ENCODE measurements around the gene LANCL2. TPM values are rescaled to one million over a fixed set of nuclear protein-coding genes. Genes with fewer than 3 reads are reported as not detected.

The LANCL2 gene
- total RNA-seq, 4 donors from 2014 or later: 3.5 to 31.4 (median 6.7) TPM

DNA sequence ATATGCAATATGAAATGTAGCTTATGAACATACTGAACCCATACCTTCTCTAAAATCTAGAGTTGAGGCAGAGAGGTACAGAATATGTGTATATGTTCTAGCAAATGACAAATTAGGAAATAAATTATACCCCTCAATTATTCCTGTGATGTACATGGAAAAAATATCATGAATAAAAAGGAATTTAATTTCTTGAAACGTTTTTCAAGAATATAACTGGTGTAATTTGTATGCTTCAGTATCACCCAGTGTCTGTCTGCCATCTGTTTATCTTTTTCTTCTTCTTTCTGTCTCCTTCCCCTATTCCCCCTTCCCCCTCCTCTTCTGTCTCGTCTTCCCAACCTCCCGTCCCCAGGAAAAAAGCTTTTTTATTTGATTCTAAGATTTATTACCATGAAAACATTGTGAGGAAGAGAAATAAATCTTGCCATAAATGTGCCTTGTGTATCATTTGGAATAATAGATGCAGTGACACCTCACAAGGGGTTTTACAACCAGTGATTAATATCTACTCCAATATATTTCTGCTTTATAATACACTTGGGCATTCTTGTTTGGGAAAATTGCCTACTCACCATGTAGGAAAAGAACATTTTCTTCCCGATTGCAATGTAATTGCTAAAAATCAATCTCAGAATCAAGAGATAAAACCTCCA lies 12.2 kb downstream of the LANCL2 start:
- Histone ChIP-seq H3K27me3 (no peaks in the 10 kb centered on the region), H3K4me1 (no peaks in the 10 kb centered on the region), H3K4me3 (no peak overlapping the region), H3K27ac (peak overlapping the region; percentile 35 to 59), H3K9me3 (no peaks in the 10 kb centered on the region), H3K36me3 (no peaks in the 10 kb centered on the region)
- intact Hi-C loops (cut with DNase I; ENCODE audit: low total_unique reads): no loop called here
- TF ChIP-seq, protein P1, sequence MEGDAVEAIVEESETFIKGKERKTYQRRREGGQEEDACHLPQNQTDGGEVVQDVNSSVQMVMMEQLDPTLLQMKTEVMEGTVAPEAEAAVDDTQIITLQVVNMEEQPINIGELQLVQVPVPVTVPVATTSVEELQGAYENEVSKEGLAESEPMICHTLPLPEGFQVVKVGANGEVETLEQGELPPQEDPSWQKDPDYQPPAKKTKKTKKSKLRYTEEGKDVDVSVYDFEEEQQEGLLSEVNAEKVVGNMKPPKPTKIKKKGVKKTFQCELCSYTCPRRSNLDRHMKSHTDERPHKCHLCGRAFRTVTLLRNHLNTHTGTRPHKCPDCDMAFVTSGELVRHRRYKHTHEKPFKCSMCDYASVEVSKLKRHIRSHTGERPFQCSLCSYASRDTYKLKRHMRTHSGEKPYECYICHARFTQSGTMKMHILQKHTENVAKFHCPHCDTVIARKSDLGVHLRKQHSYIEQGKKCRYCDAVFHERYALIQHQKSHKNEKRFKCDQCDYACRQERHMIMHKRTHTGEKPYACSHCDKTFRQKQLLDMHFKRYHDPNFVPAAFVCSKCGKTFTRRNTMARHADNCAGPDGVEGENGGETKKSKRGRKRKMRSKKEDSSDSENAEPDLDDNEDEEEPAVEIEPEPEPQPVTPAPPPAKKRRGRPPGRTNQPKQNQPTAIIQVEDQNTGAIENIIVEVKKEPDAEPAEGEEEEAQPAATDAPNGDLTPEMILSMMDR (IDR thresholded peaks at IDR 0.05): no peak
- no peak for TF ChIP-seq POLR2A (IDR thresholded peaks at IDR 0.05)
- DNase-seq: no peak

DNA sequence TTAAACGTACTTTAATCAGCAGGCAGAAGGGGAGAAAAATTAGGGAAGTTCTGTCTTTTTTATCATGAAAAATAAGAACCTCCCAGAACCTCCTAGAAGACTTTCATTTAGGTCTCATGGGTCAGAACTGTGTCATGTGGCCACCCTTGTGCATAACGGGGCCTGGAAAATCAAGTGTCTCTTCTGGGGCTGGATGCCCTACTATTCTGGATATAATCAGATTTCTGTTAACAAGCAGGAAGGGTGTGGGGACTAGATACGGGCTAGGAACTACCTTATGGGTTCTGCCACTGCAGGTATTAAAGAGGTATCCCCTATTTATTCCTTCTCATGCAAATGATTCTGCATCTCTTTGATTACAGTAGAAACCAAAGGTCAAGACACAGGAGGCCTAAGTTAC lies 14.1 kb downstream of the LANCL2 start:
- intact Hi-C loops (cut with DNase I; ENCODE audit: low total_unique reads): no loop called here
- H3K4me1 ChIP-seq: no peaks in the 10 kb centered on the region
- H3K4me3 ChIP-seq: no peak overlapping the region
- H3K27ac ChIP-seq: peak overlapping the region in 1 of 2 donors; percentile 59
- H3K36me3 ChIP-seq: no peaks in the 10 kb centered on the region
- DNase-seq: no peak
- TF ChIP-seq, protein P1 (IDR thresholded peaks at IDR 0.05): no peak
- H3K27me3 ChIP-seq: no peaks in the 10 kb centered on the region
- no peaks in the 10 kb centered on the region for H3K9me3 ChIP-seq

DNA sequence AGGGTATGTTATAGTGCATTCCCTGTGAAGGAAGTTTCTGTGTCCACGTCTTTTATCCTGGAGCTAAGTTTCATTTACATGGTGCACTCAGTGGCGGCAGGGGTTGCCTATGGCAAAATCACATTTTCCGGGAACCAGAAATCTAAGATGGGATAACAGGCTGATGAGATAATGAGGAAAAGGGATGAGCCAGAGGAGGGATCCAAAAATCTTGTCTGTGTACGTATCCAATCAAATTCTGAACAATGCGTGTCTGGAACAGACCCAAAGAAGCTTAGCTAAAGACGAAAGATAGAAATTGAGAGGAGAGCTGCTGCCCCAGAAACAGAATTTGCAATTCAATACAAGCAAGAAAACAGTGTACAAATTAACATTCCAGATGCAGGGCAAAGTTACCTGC lies 16.1 kb downstream of the LANCL2 start:
- no peak for DNase-seq
- Histone ChIP-seq H3K27me3 (no peaks in the 10 kb centered on the region), H3K4me3 (peak overlapping the region in 1 of 2 donors; percentile 8), H3K36me3 (no peaks in the 10 kb centered on the region), H3K27ac (peak overlapping the region in 1 of 2 donors; percentile 73), H3K4me1 (no peaks in the 10 kb centered on the region), H3K9me3 (no peaks in the 10 kb centered on the region)
- intact Hi-C loops (cut with DNase I; ENCODE audit: low total_unique reads): no loop called here
- TF ChIP-seq POLR2A (IDR thresholded peaks at IDR 0.05): no peak
- TF ChIP-seq, protein P1 (IDR thresholded peaks at IDR 0.05): no peak

DNA sequence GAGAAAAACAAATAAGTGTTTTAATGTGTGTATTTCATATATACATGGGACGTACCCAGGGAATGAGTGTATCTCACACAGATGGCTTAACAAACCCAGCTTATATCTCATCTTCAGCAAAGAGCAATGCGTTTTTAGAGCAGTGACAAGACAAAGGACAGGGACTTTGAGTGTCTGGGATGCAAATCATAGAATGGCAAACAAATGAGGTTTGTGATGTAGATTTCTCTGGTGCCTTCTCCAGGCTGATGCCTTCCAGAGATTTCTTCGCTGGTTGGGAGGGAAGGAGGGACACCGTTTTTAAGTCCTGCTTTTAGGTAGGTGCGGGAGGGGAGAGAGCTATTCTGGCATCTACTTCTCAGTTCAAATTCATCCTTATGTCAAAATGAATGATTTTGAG lies 16.6 kb downstream of the LANCL2 start:
- TF ChIP-seq POLR2A (IDR thresholded peaks at IDR 0.05): no peak
- TF ChIP-seq, protein P1 (IDR thresholded peaks at IDR 0.05): no peak
- Histone ChIP-seq H3K27ac (peak overlapping the region; percentile 53 to 73), H3K4me3 (peak overlapping the region in 1 of 2 donors; percentile 8), H3K4me1 (no peaks in the 10 kb centered on the region), H3K36me3 (no peaks in the 10 kb centered on the region), H3K27me3 (no peaks in the 10 kb centered on the region), H3K9me3 (no peaks in the 10 kb centered on the region)
- intact Hi-C loops (cut with DNase I; ENCODE audit: low total_unique reads): no loop called here
- no peak for DNase-seq

DNA sequence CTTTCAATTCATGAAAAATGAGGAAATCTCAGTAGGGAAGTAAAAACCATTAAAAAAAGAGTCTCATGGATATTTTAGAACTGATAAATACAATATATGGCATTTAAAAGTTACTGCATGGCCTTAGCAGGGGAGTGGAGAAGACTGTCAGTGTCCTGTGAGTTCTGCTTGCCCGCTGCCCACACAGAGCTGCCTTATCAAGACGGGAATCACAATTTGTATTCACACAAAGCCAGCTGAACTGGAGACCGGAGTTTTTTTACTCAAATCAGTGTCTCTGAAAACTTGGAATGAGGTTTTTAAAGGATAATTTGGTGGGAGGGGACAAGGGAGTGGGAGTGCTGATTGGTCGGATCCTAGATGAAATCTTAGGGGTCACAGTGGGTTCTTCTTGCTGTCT lies 17.1 kb downstream of the LANCL2 start:
- Histone ChIP-seq H3K27me3 (no peaks in the 10 kb centered on the region), H3K4me1 (no peaks in the 10 kb centered on the region), H3K4me3 (peak overlapping the region in 1 of 2 donors; percentile 8), H3K9me3 (no peaks in the 10 kb centered on the region), H3K36me3 (no peaks in the 10 kb centered on the region), H3K27ac (peak overlapping the region; percentile 53 to 73)
- intact Hi-C loops (cut with DNase I; ENCODE audit: low total_unique reads): no loop called here
- no peak for DNase-seq
- TF ChIP-seq, protein P1 (IDR thresholded peaks at IDR 0.05): no peak
- TF ChIP-seq POLR2A (IDR thresholded peaks at IDR 0.05): no peak

Measured in uterus (tissue), 4 donors.